HCT116 (cell line): ENCODE data around the gene KIRREL3. TPM values are rescaled to one million over a fixed set of nuclear protein-coding genes. Genes with fewer than 3 reads are reported as not detected.

Experiments
- ATAC-seq: fragments of 200-7000 bp; cut with Tn5 transposase; 2 replicates; pipeline ENCODE4 v1.9.1; 2020; ENCODE audit warnings: mild to moderate bottlenecking, moderate library complexity
- BruUV-seq: library from RNA; stranded (reverse); fragments of 400-500 nt; replicated peaks from 2 replicates; lab custom pipeline; 2021; lab: Mats Ljungman, UMichigan
- CTCF ChIA-PET: fragments of 300-600 bp; sonication (Branson Sonifier 250); formaldehyde crosslinking; loops from one replicate; lab custom pipeline; 2021; ENCODE audit warnings: antibody characterized with exemption; lab: Charles Lee
- POLR2A ChIA-PET: fragments of 300-600, 350-600 bp; sonication (Branson Sonifier 250); formaldehyde crosslinking; loops from one replicate; lab custom pipeline; 2021; ENCODE audit warnings: antibody characterized with exemption; lab: Charles Lee
- RAD21 ChIA-PET, 2 experiments: fragments of 300-600 bp; sonication (Branson Sonifier 250); formaldehyde crosslinking; loops; one replicate each; lab custom pipeline; 2023; ENCODE audit warnings: low total read pairs in 2 of 2; ENCODE audit not compliant: uncharacterized antibody in 2 of 2, unreplicated experiment in 2 of 2, low non-redundant PET in 1 of 2; lab: Charles Lee
- DNase-seq: peaks from one replicate; pipeline ENCODE4 v3.0.0-alpha.2; 2010; ENCODE audit warnings: low read depth, low spot score
- H2AFZ ChIP-seq: fragments of 200-600 bp; shearing (Covaris generic), sonication (generic); 2 replicates; pipeline ENCODE4 v1.6.1; 2017; ENCODE audit warnings: low read depth, mixed run types, mixed read lengths, antibody characterized with exemption, low read length; ENCODE audit not compliant: poor library complexity, severe bottlenecking
- H3K27ac ChIP-seq: 2 replicates; pipeline ENCODE4 v1.5.1; 2012; ENCODE audit warnings: low read depth, low read length
- H3K27me3 ChIP-seq: fragments of 200-600 bp; sonication (generic); 2 replicates; pipeline ENCODE4 v1.6.1; 2016; ENCODE audit warnings: mixed run types, low read length, mixed read lengths; ENCODE audit not compliant: insufficient read depth
- H3K36me3 ChIP-seq, 2 experiments: fragments of 200-500 bp in 1 of 2; fragments of 200-600 bp in 1 of 2; sonication (Bioruptor generic) in 1 of 2; sonication (generic) in 1 of 2; 2 replicates each; pipeline versions ENCODE4 v1.5.1 to v1.6.1; 2014 to 2016; ENCODE audit warnings: low read length in 2 of 2, inconsistent platforms in 1 of 2, mixed read lengths in 1 of 2, mixed run types in 1 of 2; ENCODE audit not compliant: insufficient read depth in 2 of 2, control insufficient read depth in 1 of 2
- H3K4me1 ChIP-seq, 2 experiments: fragments of 200-600 bp in 1 of 2; sonication (generic) in 1 of 2; 2 replicates each; pipeline versions ENCODE4 v1.5.1 to v1.6.1; 2012 to 2017; ENCODE audit warnings: low read length in 2 of 2, inconsistent platforms in 1 of 2, mild to moderate bottlenecking in 1 of 2, mixed read lengths in 1 of 2, mixed run types in 1 of 2, moderate library complexity in 1 of 2; ENCODE audit not compliant: insufficient read depth in 2 of 2, control insufficient read depth in 1 of 2
- H3K4me2 ChIP-seq: fragments of 200-600 bp; sonication (generic); 2 replicates; pipeline ENCODE4 v1.6.1; 2017; ENCODE audit warnings: mixed run types, low read length, mixed read lengths
- H3K4me3 ChIP-seq, 2 experiments: fragments of 200-600 bp in 1 of 2; sonication (generic) in 1 of 2; replicated peaks in 1 of 2; 2 replicates each; pipeline ENCODE4 v1.5.1; 2011 to 2016; ENCODE audit warnings: low read length in 2 of 2, control low read depth in 1 of 2, low read depth in 1 of 2, mild to moderate bottlenecking in 1 of 2, mixed read lengths in 1 of 2, mixed run types in 1 of 2
- H3K79me2 ChIP-seq: fragments of 200-600 bp; sonication (generic); 2 replicates; pipeline ENCODE4 v1.6.1; 2017; ENCODE audit warnings: mild to moderate bottlenecking, mixed run types, low read length, moderate library complexity, mixed read lengths; ENCODE audit not compliant: insufficient read depth
- H3K9ac ChIP-seq: fragments of 200-600 bp; sonication (generic); 2 replicates; pipeline ENCODE4 v1.6.1; 2016; ENCODE audit warnings: low read length, mixed read lengths
- H3K9me2 ChIP-seq: fragments of 200-600 bp; sonication (generic), shearing (Covaris generic); 2 replicates; pipeline ENCODE4 v1.6.1; 2017; ENCODE audit warnings: mixed run types, mild to moderate bottlenecking, moderate library complexity; ENCODE audit not compliant: insufficient read depth
- H3K9me3 ChIP-seq, 2 experiments: fragments of 200-500 bp in 1 of 2; fragments of 200-600 bp in 1 of 2; sonication (Bioruptor generic) in 1 of 2; sonication (generic) in 1 of 2; 2 replicates each; pipeline ENCODE4 v1.6.1; 2014 to 2017; ENCODE audit warnings: low read length in 2 of 2, mixed read lengths in 2 of 2, inconsistent platforms in 1 of 2, low read depth in 1 of 2, mild to moderate bottlenecking in 1 of 2, mixed run types in 1 of 2, moderate library complexity in 1 of 2; ENCODE audit not compliant: control insufficient read depth in 1 of 2, insufficient read depth in 1 of 2
- H4K20me1 ChIP-seq: fragments of 200-600 bp; sonication (generic), shearing (Covaris generic); 2 replicates; pipeline ENCODE4 v1.6.1; 2017; ENCODE audit warnings: mixed run types, mild to moderate bottlenecking, moderate library complexity; ENCODE audit not compliant: insufficient read depth
- CBX3 ChIP-seq: IDR thresholded peaks from 2 replicates; pipeline ENCODE4 v1.6.1; 2012; ENCODE audit warnings: low read depth
- CEBPB ChIP-seq: IDR thresholded peaks from 2 replicates; pipeline ENCODE4 v1.6.1; 2012; ENCODE audit warnings: low read depth
- FOSL1 ChIP-seq: IDR thresholded peaks from 2 replicates; pipeline ENCODE4 v1.6.1; 2012; ENCODE audit warnings: low read depth
- POLR2A ChIP-seq: IDR thresholded peaks from 2 replicates; pipeline ENCODE4 v1.7.0; 2011; ENCODE audit warnings: borderline replicate concordance; ENCODE audit not compliant: insufficient read depth, insufficient read length; ENCODE audit errors: extremely low read depth
- SRF ChIP-seq: IDR thresholded peaks from 2 replicates; pipeline ENCODE4 v1.6.1; 2012; ENCODE audit warnings: low read depth
- ZFX ChIP-seq: fragments of 450-650 bp; IDR thresholded peaks from 2 replicates; pipeline ENCODE4 v1.6.1; 2017
- ZNF274 ChIP-seq: fragments of 200-500 bp; sonication (Bioruptor generic); IDR thresholded peaks from 2 replicates; pipeline ENCODE4 v1.6.1; 2014; ENCODE audit warnings: mild to moderate bottlenecking, low read depth, low read length, inconsistent platforms
- intact Hi-C: fragments of 100-400 bp; cut with micrococcal nuclease; formaldehyde crosslinking; loops from 2 replicates; pipeline ENCODE4 v1.10.0; 2022
- total RNA-seq: library from RNA; stranded (reverse); gene quantifications from one replicate; pipeline ENCODE4 v1.2.1, GENCODE V29; 2021; ENCODE audit not compliant: unreplicated experiment
- TF ChIP-seq, protein P1 (sequence below), 3 experiments: fragments of 200-600 bp in 1 of 3; sonication (generic) in 1 of 3; IDR thresholded peaks in 2 of 3; conservative IDR thresholded peaks in 1 of 3; 2 replicates each; pipeline ENCODE4 v1.5.1; 2012 to 2017; ENCODE audit warnings: low read depth in 2 of 3, low read length in 2 of 3, antibody characterized with exemption in 1 of 3, borderline replicate concordance in 1 of 3, control low read depth in 1 of 3, mild to moderate bottlenecking in 1 of 3, mixed read lengths in 1 of 3, mixed run types in 1 of 3, moderate library complexity in 1 of 3; ENCODE audit not compliant: insufficient read depth in 1 of 3

KIRREL3 gene
- total RNA-seq, 1 experiment from 2014 or later: not detected

GRCh38 chr11:126461996-126462395 is 538.6 kb downstream of the KIRREL3 start (continued):
- TF ChIP-seq CEBPB: no peak

DNA sequence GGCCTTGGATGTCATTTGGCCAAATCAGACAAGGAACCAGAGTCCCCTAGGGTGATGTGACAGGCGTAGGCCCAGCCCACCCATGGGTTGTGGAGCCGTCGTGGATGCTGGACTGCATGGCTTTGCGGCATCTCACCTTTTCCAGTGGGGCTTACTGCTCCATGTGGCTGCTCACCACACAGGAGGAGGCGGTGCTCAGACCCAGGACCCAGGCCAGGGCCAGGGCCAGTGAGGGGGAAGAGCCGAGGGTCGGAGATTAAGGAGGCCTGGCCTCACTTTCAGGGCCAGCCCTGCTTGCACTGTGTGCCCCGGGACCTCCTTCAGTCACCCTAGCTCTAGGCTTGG is 539.5 kb downstream of the KIRREL3 start:
- Histone ChIP-seq H4K20me1 (no peaks in the 10 kb centered on the region), H3K4me2 (no peak overlapping the region), H3K27ac (no peak overlapping the region)
- DNase-seq: no peak
- CTCF ChIA-PET: no interaction called here
- TF ChIP-seq CBX3 (no peak), ZFX (no peak), SRF (no peak), ZNF274 (no peak), POLR2A (no peak)
- TF ChIP-seq, all 23 proteins: peak for 0
- H3K4me3 ChIP-seq: no peak overlapping the region
- H3K9ac ChIP-seq: no peak overlapping the region
- H3K79me2 ChIP-seq: no peaks in the 10 kb centered on the region
- H3K4me1 ChIP-seq: no peaks in the 10 kb centered on the region
- no TSS peak for BruUV-seq
- ATAC-seq: no peak
- H3K27me3 ChIP-seq: peaks cover 18% of the 10 kb centered on the region; the same call in 1 of the 2 replicates
- no peaks in the 10 kb centered on the region for H3K36me3 ChIP-seq
- no peak overlapping the region for H2AFZ ChIP-seq
- no peaks in the 10 kb centered on the region for H3K9me3 ChIP-seq
- ChIA-PET POLR2A (no interaction called here), RAD21 (no interaction called here)
- intact Hi-C loops: no loop called here
- no peaks in the 10 kb centered on the region for H3K9me2 ChIP-seq

DNA sequence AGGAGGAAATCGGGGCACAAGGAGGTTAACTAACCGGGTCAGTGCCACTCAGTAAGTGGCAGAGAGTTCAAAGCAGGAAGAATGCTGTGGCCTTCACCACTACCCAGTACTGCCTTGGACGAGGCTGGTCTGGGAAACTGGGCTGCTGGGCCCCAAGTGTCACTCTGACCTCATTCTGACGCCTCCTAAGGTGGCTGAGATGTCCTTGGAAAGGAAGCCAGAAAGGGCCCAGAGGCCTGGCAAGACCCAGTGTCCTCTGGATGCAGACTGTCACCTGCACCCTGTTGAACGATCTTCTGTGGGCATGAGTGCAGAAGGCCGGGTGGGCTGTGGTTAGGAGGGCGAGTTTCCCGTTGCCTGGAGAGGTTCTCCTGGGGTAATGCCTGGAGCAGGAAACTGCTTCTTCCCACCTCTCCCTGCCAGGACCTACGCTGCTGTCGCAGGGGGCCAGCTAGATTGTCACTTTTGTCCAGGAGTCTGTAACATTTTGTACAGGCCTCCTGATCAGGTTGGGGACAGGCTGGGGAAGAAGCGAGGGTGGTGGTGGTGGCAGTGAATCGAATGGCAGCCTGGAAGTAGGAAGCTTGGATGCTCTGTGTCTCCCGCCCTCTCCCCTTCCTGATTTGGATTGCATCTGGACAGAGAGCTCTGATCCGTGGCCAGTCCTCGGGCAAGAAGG is 540.0 kb downstream of the KIRREL3 start:
- H3K9me2 ChIP-seq: no peaks in the 10 kb centered on the region
- DNase-seq (no peak), ATAC-seq (no peak)
- H3K27me3 ChIP-seq: peaks cover 13% of the 10 kb centered on the region; the same call in 1 of the 2 replicates
- ChIA-PET POLR2A (no interaction called here), RAD21 (no interaction called here), CTCF (interaction anchor here (1.0 kb wide), 1 partner anchor 20 kb away, joined by 4 read pairs; no protein-coding TSS in a partner anchor)
- no peak overlapping the region for H3K27ac ChIP-seq
- no peak overlapping the region for H2AFZ ChIP-seq
- H3K9ac ChIP-seq: no peak overlapping the region
- H3K36me3 ChIP-seq: no peaks in the 10 kb centered on the region
- intact Hi-C loops: no loop called here
- no peak for TF ChIP-seq FOSL1
- TF ChIP-seq, protein P1, sequence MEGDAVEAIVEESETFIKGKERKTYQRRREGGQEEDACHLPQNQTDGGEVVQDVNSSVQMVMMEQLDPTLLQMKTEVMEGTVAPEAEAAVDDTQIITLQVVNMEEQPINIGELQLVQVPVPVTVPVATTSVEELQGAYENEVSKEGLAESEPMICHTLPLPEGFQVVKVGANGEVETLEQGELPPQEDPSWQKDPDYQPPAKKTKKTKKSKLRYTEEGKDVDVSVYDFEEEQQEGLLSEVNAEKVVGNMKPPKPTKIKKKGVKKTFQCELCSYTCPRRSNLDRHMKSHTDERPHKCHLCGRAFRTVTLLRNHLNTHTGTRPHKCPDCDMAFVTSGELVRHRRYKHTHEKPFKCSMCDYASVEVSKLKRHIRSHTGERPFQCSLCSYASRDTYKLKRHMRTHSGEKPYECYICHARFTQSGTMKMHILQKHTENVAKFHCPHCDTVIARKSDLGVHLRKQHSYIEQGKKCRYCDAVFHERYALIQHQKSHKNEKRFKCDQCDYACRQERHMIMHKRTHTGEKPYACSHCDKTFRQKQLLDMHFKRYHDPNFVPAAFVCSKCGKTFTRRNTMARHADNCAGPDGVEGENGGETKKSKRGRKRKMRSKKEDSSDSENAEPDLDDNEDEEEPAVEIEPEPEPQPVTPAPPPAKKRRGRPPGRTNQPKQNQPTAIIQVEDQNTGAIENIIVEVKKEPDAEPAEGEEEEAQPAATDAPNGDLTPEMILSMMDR (IDR thresholded peaks at IDR 0.05 in 2 of 3, conservative IDR thresholded peaks at IDR 0.05 in 1 of 3; ENCODE audit: borderline replicate concordance in 1 of 3, insufficient read depth in 1 of 3, low read depth in 2 of 3, low read length in 2 of 3): no peak
- H3K79me2 ChIP-seq: no peaks in the 10 kb centered on the region
- H3K9me3 ChIP-seq: no peaks in the 10 kb centered on the region
- BruUV-seq: no TSS peak
- H3K4me3 ChIP-seq: no peak overlapping the region
- H4K20me1 ChIP-seq: no peaks in the 10 kb centered on the region
- H3K4me2 ChIP-seq: no peak overlapping the region
- no peaks in the 10 kb centered on the region for H3K4me1 ChIP-seq
